ENCODE measurements around the gene PI3. TPM values are rescaled to one million over a fixed set of nuclear protein-coding genes. Genes with fewer than 3 reads are reported as not detected.

The PI3 gene
- total RNA-seq, 1 donor from 2014 or later = not detected

- Mint-ChIP-seq H3K36me3 (ENCODE audit: insufficient read depth) (no peaks in the 10 kb centered on the region), H3K9me3 (ENCODE audit: low read depth) (no peaks in the 10 kb centered on the region), H3K27ac (no peak overlapping the region), H3K4me1 (ENCODE audit: low read depth) (no peaks in the 10 kb centered on the region), H3K27me3 (peaks cover 33% of the 10 kb centered on the region), H3K4me3 (ENCODE audit: low read depth) (no peak overlapping the region)
- no peak for DNase-seq (ENCODE audit: low spot score, unreplicated experiment)
- no peak for TF ChIP-seq CTCF (IDR thresholded peaks at IDR 0.05; ENCODE audit: unreplicated experiment)
Observed at GRCh38 chr20:45218636-45219035, 43.9 kb downstream of the PI3 start.

- no peak for TF ChIP-seq CTCF (IDR thresholded peaks at IDR 0.05; ENCODE audit: unreplicated experiment)
- Mint-ChIP-seq H3K27me3 (peaks cover 42% of the 10 kb centered on the region), H3K9me3 (ENCODE audit: low read depth) (no peaks in the 10 kb centered on the region)
Observed at GRCh38 chr20:45221076-45221475, 46.4 kb downstream of the PI3 start, which contains the start of gene SEMG2. Gene SEMG2 (plus strand): TSS chr20:45221373. CDS start chr20:45221390, 17 bp downstream.

GRCh38 chr20:45223136-45223535 is 48.4 kb downstream of the PI3 start:
- no peak overlapping the region for H3K4me3 Mint-ChIP-seq (ENCODE audit: low read depth)
- no peaks in the 10 kb centered on the region for H3K9me3 Mint-ChIP-seq (ENCODE audit: low read depth)
- H3K27me3 Mint-ChIP-seq = peaks cover 57% of the 10 kb centered on the region
- no peak overlapping the region for H3K27ac Mint-ChIP-seq
- DNase-seq (ENCODE audit: low spot score, unreplicated experiment) = no peak
- TF ChIP-seq CTCF (IDR thresholded peaks at IDR 0.05; ENCODE audit: unreplicated experiment) = no peak
- H3K4me1 Mint-ChIP-seq (ENCODE audit: low read depth) = no peaks in the 10 kb centered on the region
- H3K36me3 Mint-ChIP-seq (ENCODE audit: insufficient read depth) = no peaks in the 10 kb centered on the region

More at GRCh38 chr20:45221076-45221475, 46.4 kb downstream of the PI3 start, which contains the start of gene SEMG2:
- no peak for DNase-seq (ENCODE audit: low spot score, unreplicated experiment)
- Mint-ChIP-seq H3K4me1 (ENCODE audit: low read depth) (no peaks in the 10 kb centered on the region), H3K4me3 (ENCODE audit: low read depth) (no peak within 1 kb of the TSS), H3K36me3 (ENCODE audit: insufficient read depth) (no peaks in the 10 kb centered on the region), H3K27ac (no peak within 1 kb of the TSS)

Other genes with a start within 250 kb of the PI3 start
- gene TOMM34, start 214.5 kb upstream of the PI3 start, total RNA-seq = 40.1 and 40.9 TPM in 2 replicates
- gene STK4, start 208.4 kb upstream of the PI3 start, total RNA-seq = 36.3 and 37.4 TPM in 2 replicates
- 0.07 and 0.12 TPM in 2 replicates for gene KCNS1, start 73.8 kb upstream of the PI3 start, total RNA-seq
- gene WFDC5, start 59.7 kb upstream of the PI3 start, total RNA-seq = not detected in 2 replicates
- gene WFDC12, start 50.4 kb upstream of the PI3 start, total RNA-seq = not detected in 2 replicates
- gene SEMG1, start 32.1 kb downstream of the PI3 start, total RNA-seq = not detected in 2 replicates
- not detected in 2 replicates for gene SEMG2, start 46.5 kb downstream of the PI3 start, total RNA-seq
- not detected in 2 replicates for gene SLPI, start 79.7 kb downstream of the PI3 start, total RNA-seq
- gene RBPJL, start 131.9 kb downstream of the PI3 start, total RNA-seq = 1.4 and 1.5 TPM in 2 replicates
- gene MATN4, start 133.4 kb downstream of the PI3 start, total RNA-seq = 0.20 TPM in 1 of 2 replicates, not detected in the other
- 112 and 121 TPM in 2 replicates for gene SDC4, start 173.5 kb downstream of the PI3 start, total RNA-seq
- 31.1 and 31.9 TPM in 2 replicates for gene SYS1, start 188.3 kb downstream of the PI3 start, total RNA-seq
- not detected in 2 replicates for gene TP53TG5, start 203.4 kb downstream of the PI3 start, total RNA-seq
- gene DBNDD2, start 233.4 kb downstream of the PI3 start, total RNA-seq = 22.0 and 23.2 TPM in 2 replicates
- 85.1 and 87.7 TPM in 2 replicates for gene PIGT, start 241.2 kb downstream of the PI3 start, total RNA-seq

All from progenitor cell of endocrine pancreas (in vitro differentiated cells).